HepG2 (cell line): ENCODE results near the gene ZNF648. TPM values are rescaled to one million over a fixed set of nuclear protein-coding genes. Genes with fewer than 3 reads are reported as not detected.

ENCODE experiments used
- CREB1 ChIP-seq, 2 experiments: fragments of 450-650 bp in 1 of 2; IDR thresholded peaks; 2 replicates each; pipeline ENCODE4 v1.6.1; 2016 to 2017; ENCODE audit warnings: control low read depth in 1 of 2, mild to moderate bottlenecking in 1 of 2, missing compliant biosample characterization in 1 of 2, missing genetic modification characterization in 1 of 2
- E2F1 ChIP-seq: sonication (generic); formaldehyde crosslinking; IDR thresholded peaks from 2 replicates; pipeline ENCODE4 v1.5.0; 2020; ENCODE audit warnings: missing genetic modification reagents
- KAT8 ChIP-seq: IDR thresholded peaks from 2 replicates; pipeline ENCODE4 v1.6.1; 2016; ENCODE audit warnings: missing genetic modification reagents, missing compliant biosample characterization
- PATZ1 ChIP-seq: sonication (generic); formaldehyde crosslinking; IDR thresholded peaks from 2 replicates; pipeline ENCODE4 v1.4.0; 2020; ENCODE audit warnings: missing genetic modification reagents
- POGK ChIP-seq: sonication (generic); formaldehyde crosslinking; conservative IDR thresholded peaks from 2 replicates; pipeline ENCODE4 v1.8.0; 2022; ENCODE audit warnings: mild to moderate bottlenecking, moderate library complexity, missing genetic modification reagents
- SPEN ChIP-seq: sonication (generic); formaldehyde crosslinking; IDR thresholded peaks from 2 replicates; pipeline ENCODE4 v1.5.1; 2020; ENCODE audit warnings: low read depth, mild to moderate bottlenecking, missing genetic modification reagents
- TCF12 ChIP-seq, 2 experiments: fragments of 450-650 bp in 1 of 2; sonication (generic) in 1 of 2; formaldehyde crosslinking in 1 of 2; IDR thresholded peaks; 2 replicates each; pipeline versions ENCODE4 v1.6.1 to v1.8.0; 2017 to 2022; ENCODE audit warnings: antibody characterized with exemption in 1 of 2, mild to moderate bottlenecking in 1 of 2, missing genetic modification reagents in 1 of 2, moderate library complexity in 1 of 2
- THAP11 ChIP-seq: IDR thresholded peaks from 2 replicates; pipeline ENCODE4 v1.6.1; 2016; ENCODE audit warnings: missing biosample characterization, missing genetic modification reagents
- XRCC5 ChIP-seq: fragments of 200-400 bp; formaldehyde crosslinking; optimal IDR thresholded peaks from 2 replicates; pipeline ENCODE3; 2017; ENCODE audit warnings: mild to moderate bottlenecking, low read length
- ZNF335 ChIP-seq: sonication (generic); formaldehyde crosslinking; IDR thresholded peaks from 2 replicates; pipeline ENCODE4 v1.4.0; 2020; ENCODE audit warnings: missing genetic modification reagents
- ZSCAN20 ChIP-seq: sonication (generic); formaldehyde crosslinking; IDR thresholded peaks from 2 replicates; pipeline ENCODE4 v1.4.0; 2020; ENCODE audit warnings: missing genetic modification reagents, mild to moderate bottlenecking, borderline replicate concordance
- polyA plus RNA-seq, 8 experiments: library from polyadenylated mRNA; depleted of rRNA in 3 of 8; stranded (reverse) in 7 of 8; unstranded in 1 of 8; fragments of >200 nt; fragmentation: Illumina TruSeq in 4 of 8; extraction: Trizol in 4 of 8; gene quantifications; 2 replicates each; pipeline versions ENCODE4 v1.2.1 to v1.2.3, GENCODE V29; 2011 to 2016; ENCODE audit warnings: low read depth in 4 of 8, missing spikeins in 1 of 8, mixed read lengths in 1 of 8; ENCODE audit not compliant: insufficient read depth in 1 of 8
- total RNA-seq, 5 experiments: library from RNA; depleted of rRNA; stranded (reverse); fragments of >200 nt; fragmentation: Illumina TruSeq; extraction: Trizol; gene quantifications; 2 replicates each; pipeline ENCODE4 v1.2.3, GENCODE V29; 2016; ENCODE audit warnings: low read depth in 1 of 5
- TF ChIP-seq, protein P1 (sequence below): sonication (generic); formaldehyde crosslinking; IDR thresholded peaks from 2 replicates; pipeline ENCODE4 v1.8.0; 2022; ENCODE audit warnings: mild to moderate bottlenecking, missing genetic modification reagents, moderate library complexity
- TF ChIP-seq, protein P2 (sequence below), 2 experiments: fragments of 450-650 bp in 1 of 2; sonication (generic) in 1 of 2; formaldehyde crosslinking; IDR thresholded peaks; 2 replicates each; pipeline versions ENCODE4 v1.5.0 to v1.8.0; 2020 to 2022; ENCODE audit warnings: mild to moderate bottlenecking in 1 of 2, missing genetic modification reagents in 1 of 2

ZNF648 gene
- total and polyA plus RNA-seq, 2 of the 13 experiments (the other 11 are each of a cell fraction or from before 2014, with no cell fraction given), result 0.13 to 0.37 TPM

GRCh38 chr1:182029379-182030331 is 31.9 kb downstream of the ZNF648 start (continued):
- TF ChIP-seq E2F1 (CRISPR knock-in tag), result peak; percentile 35; the same call in 1 of the 2 replicates
- TF ChIP-seq KAT8 (CRISPR knock-in tag), result 0 out of 2 replicates have a peak, but pooled peaks have one; percentile 44
- no peak for TF ChIP-seq ZSCAN20 (CRISPR knock-in tag)
- peak; percentile 19; the same call in 1 of the 2 replicates for TF ChIP-seq THAP11 (CRISPR knock-in tag)
- peak; percentile 26 for TF ChIP-seq PATZ1 (CRISPR knock-in tag)
- TF ChIP-seq TCF12 (IDR thresholded peaks at IDR 0.05), result no peak
- 0 out of 2 replicates have a peak, but pooled peaks have one; percentile 39 for TF ChIP-seq TCF12 (CRISPR knock-in tag; IDR thresholded peaks at IDR 0.05)
- TF ChIP-seq CREB1 (IDR thresholded peaks at IDR 0.05), result no peak
- TF ChIP-seq CREB1 (CRISPR knock-in tag; IDR thresholded peaks at IDR 0.05), result no peak
- 0 out of 2 replicates have a peak, but pooled peaks have one; percentile 30 for TF ChIP-seq POGK
- TF ChIP-seq, protein P1, sequence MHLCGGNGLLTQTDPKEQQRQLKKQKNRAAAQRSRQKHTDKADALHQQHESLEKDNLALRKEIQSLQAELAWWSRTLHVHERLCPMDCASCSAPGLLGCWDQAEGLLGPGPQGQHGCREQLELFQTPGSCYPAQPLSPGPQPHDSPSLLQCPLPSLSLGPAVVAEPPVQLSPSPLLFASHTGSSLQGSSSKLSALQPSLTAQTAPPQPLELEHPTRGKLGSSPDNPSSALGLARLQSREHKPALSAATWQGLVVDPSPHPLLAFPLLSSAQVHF, result no peak
- TF ChIP-seq, protein P2, sequence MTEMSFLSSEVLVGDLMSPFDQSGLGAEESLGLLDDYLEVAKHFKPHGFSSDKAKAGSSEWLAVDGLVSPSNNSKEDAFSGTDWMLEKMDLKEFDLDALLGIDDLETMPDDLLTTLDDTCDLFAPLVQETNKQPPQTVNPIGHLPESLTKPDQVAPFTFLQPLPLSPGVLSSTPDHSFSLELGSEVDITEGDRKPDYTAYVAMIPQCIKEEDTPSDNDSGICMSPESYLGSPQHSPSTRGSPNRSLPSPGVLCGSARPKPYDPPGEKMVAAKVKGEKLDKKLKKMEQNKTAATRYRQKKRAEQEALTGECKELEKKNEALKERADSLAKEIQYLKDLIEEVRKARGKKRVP (CRISPR knock-in tag; IDR thresholded peaks at IDR 0.05), result 0 out of 4 replicates have a peak, but pooled peaks of 1 of the 2 experiments have one; percentile 19
- TF ChIP-seq XRCC5, result peak; percentile 48
- peak; percentile 18; the same call in 1 of the 2 replicates for TF ChIP-seq SPEN (CRISPR knock-in tag)
- 0 out of 2 replicates have a peak, but pooled peaks have one; percentile 31 for TF ChIP-seq ZNF335 (CRISPR knock-in tag)
